Esophagus muscularis mucosa (tissue), 4 donors: ENCODE measurements around the gene RXRA.

Experiments used
- CTCF ChIP-seq, 3 experiments: fragments of 200-600 bp in 2 of 3; fragments of 450-650 bp in 1 of 3; sonication (generic) in 2 of 3; IDR thresholded peaks; one replicate each; pipeline ENCODE4 v1.5.1; 2017 to 2019; ENCODE audit warnings: antibody characterized with exemption in 3 of 3, mild to moderate bottlenecking in 2 of 3, moderate library complexity in 1 of 3
- EP300 ChIP-seq: sonication (generic); formaldehyde crosslinking; IDR thresholded peaks from one replicate; pipeline ENCODE4 v1.6.1; 2017; ENCODE audit warnings: antibody characterized with exemption
- POLR2A ChIP-seq: fragments of 450-650 bp; IDR thresholded peaks from one replicate; pipeline ENCODE4 v1.6.1; 2017; ENCODE audit warnings: antibody characterized with exemption, moderate library complexity, mild to moderate bottlenecking, low read depth
- POLR2AphosphoS5 ChIP-seq, 2 donors: sonication (generic); formaldehyde crosslinking; IDR thresholded peaks; one replicate each; pipeline ENCODE4 v1.6.1; 2017; ENCODE audit warnings: antibody characterized with exemption in 2 of 2

- no peak for TF ChIP-seq CTCF (IDR thresholded peaks at IDR 0.05)
- no peak for TF ChIP-seq POLR2A
- TF ChIP-seq POLR2AphosphoS5 (IDR thresholded peaks at IDR 0.05), result no peak
- TF ChIP-seq EP300, result no peak
Observed at GRCh38 chr9:134317790-134318414, 8.4 kb upstream of the RXRA start.
